WTC11 (cell line): ENCODE measurements around the gene AGBL4. TPM values are rescaled to one million over a fixed set of nuclear protein-coding genes. Genes with fewer than 3 reads are reported as not detected.

ENCODE experiments used
- ATAC-seq: fragments of 200-7000 bp; cut with Tn5 transposase; 2 replicates; pipeline ENCODE4 v1.10.0; 2021; ENCODE audit warnings: mild to moderate bottlenecking, moderate library complexity
- CTCF ChIA-PET: fragments of 300-600 bp; sonication (Branson Sonifier 250); formaldehyde crosslinking; loops from one replicate; lab custom pipeline; 2021; ENCODE audit warnings: antibody characterized with exemption; lab: Charles Lee
- POLR2A ChIA-PET: fragments of 350-600 bp; sonication (Branson Sonifier 250); formaldehyde crosslinking; loops from one replicate; lab custom pipeline; 2021; ENCODE audit warnings: antibody characterized with exemption; lab: Charles Lee
- DNase-seq: peaks from one replicate; pipeline ENCODE4 v3.0.0; 2021; ENCODE audit warnings: low spot score
- H3K27ac Mint-ChIP-seq: 2 replicates; pipeline ENCODE4 v1.8.0; 2021; ENCODE audit warnings: mixed read lengths
- H3K27me3 Mint-ChIP-seq: 2 replicates; pipeline ENCODE4 v1.8.0; 2021; ENCODE audit warnings: low read depth, mild to moderate bottlenecking, moderate library complexity, mixed read lengths
- H3K36me3 Mint-ChIP-seq: 2 replicates; pipeline ENCODE4 v1.8.0; 2021; ENCODE audit warnings: mixed read lengths
- H3K4me1 Mint-ChIP-seq: 2 replicates; pipeline ENCODE4 v1.8.0; 2022; ENCODE audit warnings: mixed read lengths
- H3K4me3 Mint-ChIP-seq: 2 replicates; pipeline ENCODE4 v1.8.0; 2021; ENCODE audit warnings: mild to moderate bottlenecking, moderate library complexity, mixed read lengths
- H3K9me3 Mint-ChIP-seq: 2 replicates; pipeline ENCODE4 v1.8.0; 2021; ENCODE audit warnings: mixed read lengths
- ATF1 ChIP-seq: sonication (generic); formaldehyde crosslinking; IDR thresholded peaks from 2 replicates; pipeline ENCODE4 v1.8.1; 2023; ENCODE audit warnings: mild to moderate bottlenecking, moderate library complexity, missing genetic modification reagents
- CBFB ChIP-seq: sonication (generic); formaldehyde crosslinking; IDR thresholded peaks from 2 replicates; pipeline ENCODE4 v1.8.1; 2022; ENCODE audit warnings: mild to moderate bottlenecking, low read depth, missing genetic modification reagents
- CREB1 ChIP-seq: sonication (generic); formaldehyde crosslinking; IDR thresholded peaks from 2 replicates; pipeline ENCODE4 v1.8.0; 2023; ENCODE audit warnings: mild to moderate bottlenecking, missing genetic modification reagents
- GRHL2 ChIP-seq: fragments of 250-450 bp; sonication (Bioruptor Pico); IDR thresholded peaks from 2 replicates; pipeline ENCODE4 v1.8.0; 2022; ENCODE audit warnings: mild to moderate bottlenecking, moderate library complexity; ENCODE audit not compliant: insufficient replicate concordance, severe bottlenecking
- KAT7 ChIP-seq: sonication (generic); formaldehyde crosslinking; IDR thresholded peaks from 2 replicates; pipeline ENCODE4 v1.8.1; 2023; ENCODE audit warnings: missing genetic modification reagents, mild to moderate bottlenecking, borderline replicate concordance
- TCF7 ChIP-seq: sonication (generic); formaldehyde crosslinking; IDR thresholded peaks from 2 replicates; pipeline ENCODE4 v1.8.0; 2022; ENCODE audit warnings: mild to moderate bottlenecking, low read depth, missing genetic modification reagents, moderate library complexity
- ZBTB21 ChIP-seq: sonication (generic); formaldehyde crosslinking; IDR thresholded peaks from 2 replicates; pipeline ENCODE4 v1.8.1; 2023; ENCODE audit warnings: mild to moderate bottlenecking, missing genetic modification reagents, borderline replicate concordance
- ZNF121 ChIP-seq: sonication (generic); formaldehyde crosslinking; IDR thresholded peaks from 2 replicates; pipeline ENCODE4 v1.8.0; 2023; ENCODE audit warnings: missing genetic modification reagents
- ZNF219 ChIP-seq: sonication (generic); formaldehyde crosslinking; IDR thresholded peaks from 2 replicates; pipeline ENCODE4 v1.8.0; 2023; ENCODE audit warnings: missing genetic modification reagents, mild to moderate bottlenecking, borderline replicate concordance
- ZNF423 ChIP-seq: fragments of 250-450 bp; sonication (Bioruptor Pico); IDR thresholded peaks from 2 replicates; pipeline ENCODE4 v2.1.2; 2022; ENCODE audit warnings: mild to moderate bottlenecking, moderate library complexity
- total RNA-seq: library from RNA; stranded (reverse); gene quantifications from 3 replicates; pipeline ENCODE4 v1.2.3, GENCODE V29; 2021
- TF ChIP-seq, protein P1 (sequence below): fragments of 250-450 bp; sonication (Bioruptor Pico); conservative IDR thresholded peaks from 2 replicates; pipeline ENCODE4 v1.9.0; 2021; ENCODE audit warnings: mild to moderate bottlenecking
- TF ChIP-seq, protein P2 (sequence below): sonication (generic); formaldehyde crosslinking; IDR thresholded peaks from 2 replicates; pipeline ENCODE4 v1.8.0; 2022; ENCODE audit warnings: mild to moderate bottlenecking, missing genetic modification reagents
- TF ChIP-seq, protein P3 (sequence below): sonication (generic); formaldehyde crosslinking; IDR thresholded peaks from 2 replicates; pipeline ENCODE4 v1.8.1; 2023; ENCODE audit warnings: mild to moderate bottlenecking, moderate library complexity, missing genetic modification reagents
- TF ChIP-seq, protein P4 (sequence below): fragments of 250-450 bp; sonication (Bioruptor Pico); IDR thresholded peaks from 2 replicates; pipeline ENCODE4 v1.9.0; 2021; ENCODE audit warnings: mild to moderate bottlenecking
- TF ChIP-seq, protein P5 (sequence below): sonication (generic); formaldehyde crosslinking; IDR thresholded peaks from 2 replicates; pipeline ENCODE4 v1.8.1; 2022; ENCODE audit warnings: mild to moderate bottlenecking, moderate library complexity, missing genetic modification reagents
- TF ChIP-seq, protein P6 (sequence below): fragments of 250-450 bp; sonication (Bioruptor Pico); IDR thresholded peaks from 2 replicates; pipeline ENCODE4 v1.9.0; 2021; ENCODE audit warnings: mild to moderate bottlenecking, borderline replicate concordance
- TF ChIP-seq, protein P7 (sequence below): fragments of 250-450 bp; sonication (Bioruptor Pico); IDR thresholded peaks from 2 replicates; pipeline ENCODE4 v1.9.0; 2021; ENCODE audit warnings: mild to moderate bottlenecking

AGBL4 gene
- total RNA-seq, 1 experiment from 2014 or later, result 0.87 TPM

DNA sequence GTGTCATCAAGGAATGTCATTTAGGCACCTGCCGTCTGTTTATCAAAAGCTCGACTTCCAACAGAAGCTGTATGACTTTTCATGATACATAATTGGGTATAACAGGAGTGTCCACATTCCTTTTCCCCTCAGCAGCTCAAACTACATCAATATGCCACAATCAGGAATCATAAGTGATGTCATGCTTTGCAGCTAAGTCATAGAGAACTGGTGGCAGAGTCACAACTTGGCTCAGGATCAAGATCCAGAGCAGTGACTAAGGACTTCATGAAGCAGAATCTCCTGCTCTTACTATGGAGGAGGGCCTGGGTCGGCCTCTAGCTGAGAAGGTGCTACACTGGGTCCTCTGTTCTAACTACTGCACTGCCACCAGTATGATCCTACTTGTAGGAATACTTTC, 36.5 kb upstream of the AGBL4 start:
- no peak for ATAC-seq
- H3K36me3 Mint-ChIP-seq, result no peaks in the 10 kb centered on the region
- no peak overlapping the region for H3K4me3 Mint-ChIP-seq
- no peak for TF ChIP-seq ZBTB21
- TF ChIP-seq, protein P1, sequence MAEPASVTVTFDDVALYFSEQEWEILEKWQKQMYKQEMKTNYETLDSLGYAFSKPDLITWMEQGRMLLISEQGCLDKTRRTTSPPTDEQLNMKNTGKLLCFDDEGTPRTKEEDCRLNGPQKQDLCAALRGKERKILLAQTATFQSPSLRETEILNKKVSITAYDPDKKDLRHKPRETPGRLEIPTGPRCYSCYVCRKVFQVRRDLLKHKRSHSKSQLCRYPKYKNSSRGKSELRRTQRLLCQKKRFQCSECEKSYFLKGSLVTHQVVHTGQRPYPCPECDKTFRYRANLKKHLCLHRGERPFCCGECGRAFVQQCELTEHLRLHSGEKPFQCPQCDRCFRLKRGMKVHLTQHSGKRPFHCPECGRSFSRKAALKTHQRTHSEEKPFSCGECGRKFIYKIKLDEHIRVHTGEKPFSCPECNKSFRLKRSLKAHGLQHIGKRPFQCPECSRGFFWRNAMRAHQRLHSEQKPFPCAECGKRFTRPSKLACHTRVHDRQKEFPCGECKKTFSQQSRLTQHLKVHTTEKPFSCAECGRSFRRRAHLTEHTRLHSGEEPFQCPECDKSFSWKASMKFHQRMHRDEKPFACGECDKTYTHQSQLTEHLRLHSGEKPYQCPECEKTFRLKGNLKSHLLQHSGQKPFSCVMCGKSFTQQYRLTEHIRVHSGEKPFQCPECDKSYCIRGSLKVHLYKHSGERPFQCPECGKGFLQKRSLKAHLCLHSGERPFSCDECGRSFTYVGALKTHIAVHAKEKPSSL (CRISPR knock-in tag), result no peak
- TF ChIP-seq KAT7 (CRISPR knock-in tag), result no peak
- TF ChIP-seq ZNF219 (CRISPR knock-in tag), result no peak
- no peak for TF ChIP-seq ATF1 (CRISPR knock-in tag)
- TF ChIP-seq, protein P2, sequence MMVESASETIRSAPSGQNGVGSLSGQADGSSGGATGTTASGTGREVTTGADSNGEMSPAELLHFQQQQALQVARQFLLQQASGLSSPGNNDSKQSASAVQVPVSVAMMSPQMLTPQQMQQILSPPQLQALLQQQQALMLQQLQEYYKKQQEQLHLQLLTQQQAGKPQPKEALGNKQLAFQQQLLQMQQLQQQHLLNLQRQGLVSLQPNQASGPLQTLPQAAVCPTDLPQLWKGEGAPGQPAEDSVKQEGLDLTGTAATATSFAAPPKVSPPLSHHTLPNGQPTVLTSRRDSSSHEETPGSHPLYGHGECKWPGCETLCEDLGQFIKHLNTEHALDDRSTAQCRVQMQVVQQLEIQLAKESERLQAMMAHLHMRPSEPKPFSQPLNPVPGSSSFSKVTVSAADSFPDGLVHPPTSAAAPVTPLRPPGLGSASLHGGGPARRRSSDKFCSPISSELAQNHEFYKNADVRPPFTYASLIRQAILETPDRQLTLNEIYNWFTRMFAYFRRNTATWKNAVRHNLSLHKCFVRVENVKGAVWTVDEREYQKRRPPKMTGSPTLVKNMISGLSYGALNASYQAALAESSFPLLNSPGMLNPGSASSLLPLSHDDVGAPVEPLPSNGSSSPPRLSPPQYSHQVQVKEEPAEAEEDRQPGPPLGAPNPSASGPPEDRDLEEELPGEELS (CRISPR knock-in tag), result no peak
- no peak for TF ChIP-seq GRHL2 (CRISPR knock-in tag)
- no peak for TF ChIP-seq ZNF423 (CRISPR knock-in tag)
- TF ChIP-seq, protein P3, sequence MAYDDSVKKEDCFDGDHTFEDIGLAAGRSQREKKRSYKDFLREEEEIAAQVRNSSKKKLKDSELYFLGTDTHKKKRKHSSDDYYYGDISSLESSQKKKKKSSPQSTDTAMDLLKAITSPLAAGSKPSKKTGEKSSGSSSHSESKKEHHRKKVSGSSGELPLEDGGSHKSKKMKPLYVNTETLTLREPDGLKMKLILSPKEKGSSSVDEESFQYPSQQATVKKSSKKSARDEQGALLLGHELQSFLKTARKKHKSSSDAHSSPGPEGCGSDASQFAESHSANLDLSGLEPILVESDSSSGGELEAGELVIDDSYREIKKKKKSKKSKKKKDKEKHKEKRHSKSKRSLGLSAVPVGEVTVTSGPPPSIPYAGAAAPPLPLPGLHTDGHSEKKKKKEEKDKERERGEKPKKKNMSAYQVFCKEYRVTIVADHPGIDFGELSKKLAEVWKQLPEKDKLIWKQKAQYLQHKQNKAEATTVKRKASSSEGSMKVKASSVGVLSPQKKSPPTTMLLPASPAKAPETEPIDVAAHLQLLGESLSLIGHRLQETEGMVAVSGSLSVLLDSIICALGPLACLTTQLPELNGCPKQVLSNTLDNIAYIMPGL (CRISPR knock-in tag), result no peak
- TF ChIP-seq, protein P4, sequence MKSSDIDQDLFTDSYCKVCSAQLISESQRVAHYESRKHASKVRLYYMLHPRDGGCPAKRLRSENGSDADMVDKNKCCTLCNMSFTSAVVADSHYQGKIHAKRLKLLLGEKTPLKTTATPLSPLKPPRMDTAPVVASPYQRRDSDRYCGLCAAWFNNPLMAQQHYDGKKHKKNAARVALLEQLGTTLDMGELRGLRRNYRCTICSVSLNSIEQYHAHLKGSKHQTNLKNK (CRISPR knock-in tag), result no peak
- TF ChIP-seq TCF7 (CRISPR knock-in tag), result no peak
- TF ChIP-seq, protein P5, sequence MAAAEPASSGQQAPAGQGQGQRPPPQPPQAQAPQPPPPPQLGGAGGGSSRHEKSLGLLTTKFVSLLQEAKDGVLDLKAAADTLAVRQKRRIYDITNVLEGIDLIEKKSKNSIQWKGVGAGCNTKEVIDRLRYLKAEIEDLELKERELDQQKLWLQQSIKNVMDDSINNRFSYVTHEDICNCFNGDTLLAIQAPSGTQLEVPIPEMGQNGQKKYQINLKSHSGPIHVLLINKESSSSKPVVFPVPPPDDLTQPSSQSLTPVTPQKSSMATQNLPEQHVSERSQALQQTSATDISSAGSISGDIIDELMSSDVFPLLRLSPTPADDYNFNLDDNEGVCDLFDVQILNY (CRISPR knock-in tag), result no peak
- TF ChIP-seq CREB1 (CRISPR knock-in tag), result no peak
- H3K9me3 Mint-ChIP-seq, result no peaks in the 10 kb centered on the region
- no peak for DNase-seq
- H3K27ac Mint-ChIP-seq, result no peak overlapping the region
- H3K4me1 Mint-ChIP-seq, result no peaks in the 10 kb centered on the region
- peaks cover 6% of the 10 kb centered on the region; the same call in 1 of the 2 replicates for H3K27me3 Mint-ChIP-seq
- ChIA-PET POLR2A (no interaction called here), CTCF (no interaction called here)

DNA sequence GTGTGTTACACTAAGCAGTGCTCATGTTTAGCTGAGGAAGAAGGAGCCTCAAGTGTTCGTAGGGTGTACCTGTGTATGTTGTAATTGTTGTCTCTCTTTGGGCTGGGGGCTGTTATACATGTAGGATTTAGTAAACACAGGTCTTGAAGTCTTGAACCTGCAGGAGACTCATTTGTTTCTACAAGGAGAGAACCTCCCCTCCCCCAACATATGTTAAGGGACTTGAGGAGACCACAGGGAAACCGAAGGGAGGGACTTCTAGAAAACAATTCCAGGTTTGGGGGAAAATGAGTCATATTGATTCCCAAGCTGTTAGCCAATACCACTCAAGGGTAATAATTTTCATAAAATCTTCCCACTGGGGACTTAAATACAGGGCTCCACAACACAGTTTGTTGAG, 25.0 kb upstream of the AGBL4 start:
- Mint-ChIP-seq H3K27me3 (peaks cover 39% of the 10 kb centered on the region), H3K9me3 (no peaks in the 10 kb centered on the region), H3K27ac (no peak overlapping the region), H3K4me3 (peak overlapping the region; percentile 63), H3K4me1 (peaks cover 16% of the 10 kb centered on the region), H3K36me3 (no peaks in the 10 kb centered on the region)
- ChIA-PET POLR2A (interaction anchor here (1.7 kb wide), 1 partner anchor 32 kb away, joined by 3 read pairs; no protein-coding TSS in a partner anchor), CTCF (interaction anchor here (0.7 to 2.7 kb wide), 13 partner anchors 8 to 300 kb away, joined by 3 to 44 read pairs (median 6); partner anchors contain the start of gene AGBL4)
- ATAC-seq, result no peak
- DNase-seq, result no peak
- TF ChIP-seq, protein P6, sequence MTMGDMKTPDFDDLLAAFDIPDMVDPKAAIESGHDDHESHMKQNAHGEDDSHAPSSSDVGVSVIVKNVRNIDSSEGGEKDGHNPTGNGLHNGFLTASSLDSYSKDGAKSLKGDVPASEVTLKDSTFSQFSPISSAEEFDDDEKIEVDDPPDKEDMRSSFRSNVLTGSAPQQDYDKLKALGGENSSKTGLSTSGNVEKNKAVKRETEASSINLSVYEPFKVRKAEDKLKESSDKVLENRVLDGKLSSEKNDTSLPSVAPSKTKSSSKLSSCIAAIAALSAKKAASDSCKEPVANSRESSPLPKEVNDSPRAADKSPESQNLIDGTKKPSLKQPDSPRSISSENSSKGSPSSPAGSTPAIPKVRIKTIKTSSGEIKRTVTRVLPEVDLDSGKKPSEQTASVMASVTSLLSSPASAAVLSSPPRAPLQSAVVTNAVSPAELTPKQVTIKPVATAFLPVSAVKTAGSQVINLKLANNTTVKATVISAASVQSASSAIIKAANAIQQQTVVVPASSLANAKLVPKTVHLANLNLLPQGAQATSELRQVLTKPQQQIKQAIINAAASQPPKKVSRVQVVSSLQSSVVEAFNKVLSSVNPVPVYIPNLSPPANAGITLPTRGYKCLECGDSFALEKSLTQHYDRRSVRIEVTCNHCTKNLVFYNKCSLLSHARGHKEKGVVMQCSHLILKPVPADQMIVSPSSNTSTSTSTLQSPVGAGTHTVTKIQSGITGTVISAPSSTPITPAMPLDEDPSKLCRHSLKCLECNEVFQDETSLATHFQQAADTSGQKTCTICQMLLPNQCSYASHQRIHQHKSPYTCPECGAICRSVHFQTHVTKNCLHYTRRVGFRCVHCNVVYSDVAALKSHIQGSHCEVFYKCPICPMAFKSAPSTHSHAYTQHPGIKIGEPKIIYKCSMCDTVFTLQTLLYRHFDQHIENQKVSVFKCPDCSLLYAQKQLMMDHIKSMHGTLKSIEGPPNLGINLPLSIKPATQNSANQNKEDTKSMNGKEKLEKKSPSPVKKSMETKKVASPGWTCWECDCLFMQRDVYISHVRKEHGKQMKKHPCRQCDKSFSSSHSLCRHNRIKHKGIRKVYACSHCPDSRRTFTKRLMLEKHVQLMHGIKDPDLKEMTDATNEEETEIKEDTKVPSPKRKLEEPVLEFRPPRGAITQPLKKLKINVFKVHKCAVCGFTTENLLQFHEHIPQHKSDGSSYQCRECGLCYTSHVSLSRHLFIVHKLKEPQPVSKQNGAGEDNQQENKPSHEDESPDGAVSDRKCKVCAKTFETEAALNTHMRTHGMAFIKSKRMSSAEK (CRISPR knock-in tag), result no peak
- TF ChIP-seq, protein P7, sequence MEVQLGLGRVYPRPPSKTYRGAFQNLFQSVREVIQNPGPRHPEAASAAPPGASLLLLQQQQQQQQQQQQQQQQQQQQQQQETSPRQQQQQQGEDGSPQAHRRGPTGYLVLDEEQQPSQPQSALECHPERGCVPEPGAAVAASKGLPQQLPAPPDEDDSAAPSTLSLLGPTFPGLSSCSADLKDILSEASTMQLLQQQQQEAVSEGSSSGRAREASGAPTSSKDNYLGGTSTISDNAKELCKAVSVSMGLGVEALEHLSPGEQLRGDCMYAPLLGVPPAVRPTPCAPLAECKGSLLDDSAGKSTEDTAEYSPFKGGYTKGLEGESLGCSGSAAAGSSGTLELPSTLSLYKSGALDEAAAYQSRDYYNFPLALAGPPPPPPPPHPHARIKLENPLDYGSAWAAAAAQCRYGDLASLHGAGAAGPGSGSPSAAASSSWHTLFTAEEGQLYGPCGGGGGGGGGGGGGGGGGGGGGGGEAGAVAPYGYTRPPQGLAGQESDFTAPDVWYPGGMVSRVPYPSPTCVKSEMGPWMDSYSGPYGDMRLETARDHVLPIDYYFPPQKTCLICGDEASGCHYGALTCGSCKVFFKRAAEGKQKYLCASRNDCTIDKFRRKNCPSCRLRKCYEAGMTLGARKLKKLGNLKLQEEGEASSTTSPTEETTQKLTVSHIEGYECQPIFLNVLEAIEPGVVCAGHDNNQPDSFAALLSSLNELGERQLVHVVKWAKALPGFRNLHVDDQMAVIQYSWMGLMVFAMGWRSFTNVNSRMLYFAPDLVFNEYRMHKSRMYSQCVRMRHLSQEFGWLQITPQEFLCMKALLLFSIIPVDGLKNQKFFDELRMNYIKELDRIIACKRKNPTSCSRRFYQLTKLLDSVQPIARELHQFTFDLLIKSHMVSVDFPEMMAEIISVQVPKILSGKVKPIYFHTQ, result no peak
- TF ChIP-seq ZNF121 (CRISPR knock-in tag) (no peak), CBFB (CRISPR knock-in tag) (no peak)
